ENCODE data around the gene AKAP7. TPM values are rescaled to one million over a fixed set of nuclear protein-coding genes. Genes with fewer than 3 reads are reported as not detected.

The AKAP7 gene
- total and polyA plus RNA-seq, 2 donors (not counting 3 experiments of a cell fraction or from before 2014, with no cell fraction given), result 0.76 to 3.3 TPM

DNA sequence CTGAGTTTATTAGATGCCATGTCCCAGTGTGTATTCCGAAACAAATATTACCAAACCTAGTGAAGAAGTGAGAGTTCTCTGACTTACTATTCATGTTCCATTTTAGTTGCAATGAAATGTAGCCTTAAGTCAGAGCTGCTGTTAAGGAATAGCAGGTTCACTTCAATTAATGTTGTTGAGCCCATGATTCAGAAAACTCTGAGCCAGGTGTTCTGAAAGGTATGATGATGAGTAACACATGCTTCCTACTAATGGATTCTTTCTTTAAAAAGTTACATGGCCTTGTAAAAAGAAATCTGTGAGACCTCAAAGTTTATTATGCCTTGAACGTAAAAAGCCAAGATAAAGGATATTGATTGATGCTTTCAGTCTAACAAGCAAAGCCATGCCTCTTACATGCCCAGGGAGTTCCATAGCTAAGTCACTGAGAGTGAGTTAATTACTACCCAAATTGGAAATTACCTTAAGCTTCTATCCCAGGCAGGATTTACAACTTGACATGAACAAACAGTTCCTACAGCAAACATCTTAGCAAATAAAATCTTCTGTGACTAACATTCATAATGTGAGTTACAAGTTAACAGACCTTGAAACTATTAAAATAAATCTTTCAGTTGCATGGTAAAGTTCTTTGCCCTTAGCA lies 122.9 kb downstream of the AKAP7 start:
- Histone ChIP-seq H4K20me1 (replicated peaks; ENCODE audit: control insufficient read depth, extremely low read depth, insufficient read depth, low read length) (no peaks in the 10 kb centered on the region), H3K79me2 (ENCODE audit: control insufficient read depth, insufficient read depth, low read length) (no peaks in the 10 kb centered on the region), H3K9me1 (replicated peaks; ENCODE audit: control insufficient read depth, extremely low read depth, insufficient read depth, low read length) (no peaks in the 10 kb centered on the region), H3K27me3 (ENCODE audit: control insufficient read depth in 2 of 2, insufficient read depth in 2 of 2, low read length in 2 of 2) (no peaks in the 10 kb centered on the region), H3K9me3 (replicated peaks; ENCODE audit: control insufficient read depth, insufficient read depth, low read length) (no peaks in the 10 kb centered on the region), H3K27ac (ENCODE audit: insufficient read depth, low read depth, low read length) (no peak overlapping the region), H3K4me1 (ENCODE audit: control insufficient read depth, extremely low read depth, insufficient read depth, low read length) (no peaks in the 10 kb centered on the region), H3K4me3 (replicated peaks in 1 of 3; ENCODE audit: insufficient read depth in 1 of 3, low read depth in 1 of 3, low read length in 3 of 3) (no peak overlapping the region), H3K9ac (replicated peaks; ENCODE audit: extremely low read depth, insufficient read depth, low read length) (no peak overlapping the region), H3K4me2 (ENCODE audit: insufficient read depth, low read length) (no peak overlapping the region), H2AFZ (ENCODE audit: low read depth, low read length) (no peak overlapping the region), H3K36me3 (ENCODE audit: control insufficient read depth in 2 of 2, extremely low read depth in 1 of 2, insufficient read depth in 2 of 2, low read length in 2 of 2) (no peaks in the 10 kb centered on the region)
- FAIRE-seq (no peak), DNase-seq (ENCODE audit: low read depth, low spot score) (no peak)
- BruUV-seq (replicated peaks), result no TSS peak
- TF ChIP-seq JUN (IDR thresholded peaks at IDR 0.05; ENCODE audit: borderline replicate concordance, insufficient read depth, insufficient read length, low read depth) (no peak), POLR2AphosphoS5 (IDR thresholded peaks at IDR 0.05; ENCODE audit: insufficient read depth, low read depth, low read length) (no peak), POLR2A (IDR thresholded peaks at IDR 0.05; ENCODE audit: low read depth, low read length) (no peak), EZH2 (IDR thresholded peaks at IDR 0.05; ENCODE audit: borderline replicate concordance, low read depth, low read length, severe bottlenecking) (no peak), GATA2 (IDR thresholded peaks at IDR 0.05; ENCODE audit: insufficient read depth, insufficient read length, low read depth, low read length) (no peak)
- TF ChIP-seq, protein P1, sequence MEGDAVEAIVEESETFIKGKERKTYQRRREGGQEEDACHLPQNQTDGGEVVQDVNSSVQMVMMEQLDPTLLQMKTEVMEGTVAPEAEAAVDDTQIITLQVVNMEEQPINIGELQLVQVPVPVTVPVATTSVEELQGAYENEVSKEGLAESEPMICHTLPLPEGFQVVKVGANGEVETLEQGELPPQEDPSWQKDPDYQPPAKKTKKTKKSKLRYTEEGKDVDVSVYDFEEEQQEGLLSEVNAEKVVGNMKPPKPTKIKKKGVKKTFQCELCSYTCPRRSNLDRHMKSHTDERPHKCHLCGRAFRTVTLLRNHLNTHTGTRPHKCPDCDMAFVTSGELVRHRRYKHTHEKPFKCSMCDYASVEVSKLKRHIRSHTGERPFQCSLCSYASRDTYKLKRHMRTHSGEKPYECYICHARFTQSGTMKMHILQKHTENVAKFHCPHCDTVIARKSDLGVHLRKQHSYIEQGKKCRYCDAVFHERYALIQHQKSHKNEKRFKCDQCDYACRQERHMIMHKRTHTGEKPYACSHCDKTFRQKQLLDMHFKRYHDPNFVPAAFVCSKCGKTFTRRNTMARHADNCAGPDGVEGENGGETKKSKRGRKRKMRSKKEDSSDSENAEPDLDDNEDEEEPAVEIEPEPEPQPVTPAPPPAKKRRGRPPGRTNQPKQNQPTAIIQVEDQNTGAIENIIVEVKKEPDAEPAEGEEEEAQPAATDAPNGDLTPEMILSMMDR (IDR thresholded peaks at IDR 0.05; ENCODE audit: extremely low read depth in 1 of 2, insufficient read depth in 1 of 2, low read depth in 1 of 2, low read length in 2 of 2), result no peak
- TF ChIP-seq, protein P2, sequence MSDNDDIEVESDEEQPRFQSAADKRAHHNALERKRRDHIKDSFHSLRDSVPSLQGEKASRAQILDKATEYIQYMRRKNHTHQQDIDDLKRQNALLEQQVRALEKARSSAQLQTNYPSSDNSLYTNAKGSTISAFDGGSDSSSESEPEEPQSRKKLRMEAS (IDR thresholded peaks at IDR 0.05; ENCODE audit: insufficient read depth, insufficient read length), result no peak
- intact Hi-C loops (cut with micrococcal nuclease), result no loop called here
- dilution Hi-C loops (cut with MboI; ENCODE audit: extremely low pct_ligation_motif_present, low sequenced_read_pairs), result no loop called here
- POLR2A ChIA-PET, result no interaction called here
- CTCF ChIA-PET, result no interaction called here
